Peyer's patch (tissue), 4 donors: Measurements from ENCODE around the gene GLDN.

Experiments
- POLR2A ChIP-seq, 2 donors: fragments of 450-650 bp; IDR thresholded peaks; one replicate each; pipeline ENCODE4 v1.5.1; 2017; ENCODE audit warnings: antibody characterized with exemption in 2 of 2, mild to moderate bottlenecking in 2 of 2, moderate library complexity in 2 of 2
- TF ChIP-seq, protein P1 (sequence below), 6 experiments: fragments of 450-650 bp in 4 of 6; fragments of 200-600 bp in 2 of 6; sonication (generic) in 1 of 6; IDR thresholded peaks; one replicate each; pipeline ENCODE4 v1.5.1; 2017 to 2019; ENCODE audit warnings: antibody characterized with exemption in 6 of 6, mild to moderate bottlenecking in 3 of 6, moderate library complexity in 1 of 6

DNA sequence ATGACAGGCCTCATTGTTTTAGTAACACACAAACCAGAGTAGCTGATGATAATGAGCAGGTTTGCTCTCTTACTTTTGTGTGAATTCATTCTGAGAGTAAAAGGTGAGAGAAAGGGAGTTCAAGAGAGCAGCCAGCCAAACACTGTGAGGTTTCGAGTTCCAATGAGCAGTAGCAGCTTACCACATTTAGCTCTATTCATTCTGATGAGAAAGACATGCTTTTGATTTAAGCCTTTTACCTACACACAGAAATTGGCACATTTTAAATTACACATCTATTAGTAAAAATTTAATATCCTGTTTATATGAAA, 28.0 kb downstream of the GLDN start:
- TF ChIP-seq, protein P1, sequence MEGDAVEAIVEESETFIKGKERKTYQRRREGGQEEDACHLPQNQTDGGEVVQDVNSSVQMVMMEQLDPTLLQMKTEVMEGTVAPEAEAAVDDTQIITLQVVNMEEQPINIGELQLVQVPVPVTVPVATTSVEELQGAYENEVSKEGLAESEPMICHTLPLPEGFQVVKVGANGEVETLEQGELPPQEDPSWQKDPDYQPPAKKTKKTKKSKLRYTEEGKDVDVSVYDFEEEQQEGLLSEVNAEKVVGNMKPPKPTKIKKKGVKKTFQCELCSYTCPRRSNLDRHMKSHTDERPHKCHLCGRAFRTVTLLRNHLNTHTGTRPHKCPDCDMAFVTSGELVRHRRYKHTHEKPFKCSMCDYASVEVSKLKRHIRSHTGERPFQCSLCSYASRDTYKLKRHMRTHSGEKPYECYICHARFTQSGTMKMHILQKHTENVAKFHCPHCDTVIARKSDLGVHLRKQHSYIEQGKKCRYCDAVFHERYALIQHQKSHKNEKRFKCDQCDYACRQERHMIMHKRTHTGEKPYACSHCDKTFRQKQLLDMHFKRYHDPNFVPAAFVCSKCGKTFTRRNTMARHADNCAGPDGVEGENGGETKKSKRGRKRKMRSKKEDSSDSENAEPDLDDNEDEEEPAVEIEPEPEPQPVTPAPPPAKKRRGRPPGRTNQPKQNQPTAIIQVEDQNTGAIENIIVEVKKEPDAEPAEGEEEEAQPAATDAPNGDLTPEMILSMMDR (IDR thresholded peaks at IDR 0.05): no peak
- no peak for TF ChIP-seq POLR2A (IDR thresholded peaks at IDR 0.05)
